ENCODE measurements around the gene RPP14.
"Not testable (repeated sequence)": the region's sequence is repeated elsewhere in the genome, so short reads cannot be mapped to it uniquely, and the experiment has no call there.

Gene RPP14

GRCh38 chr3:58261954-58262666 lies 43.9 kb upstream of the RPP14 start:
- Mint-ChIP-seq H3K4me3 (no peak overlapping the region), H3K27ac (no peak overlapping the region), H3K36me3 (ENCODE audit: low read depth) (peaks cover 16% of the 10 kb centered on the region), H3K9me3 (no peaks in the 10 kb centered on the region), H3K27me3 (ENCODE audit: low read depth, poor library complexity) (peaks cover 4% of the 10 kb centered on the region), H3K4me1 (peaks cover 14% of the 10 kb centered on the region)
- DNase-seq: no peak
- TF ChIP-seq, protein P1, sequence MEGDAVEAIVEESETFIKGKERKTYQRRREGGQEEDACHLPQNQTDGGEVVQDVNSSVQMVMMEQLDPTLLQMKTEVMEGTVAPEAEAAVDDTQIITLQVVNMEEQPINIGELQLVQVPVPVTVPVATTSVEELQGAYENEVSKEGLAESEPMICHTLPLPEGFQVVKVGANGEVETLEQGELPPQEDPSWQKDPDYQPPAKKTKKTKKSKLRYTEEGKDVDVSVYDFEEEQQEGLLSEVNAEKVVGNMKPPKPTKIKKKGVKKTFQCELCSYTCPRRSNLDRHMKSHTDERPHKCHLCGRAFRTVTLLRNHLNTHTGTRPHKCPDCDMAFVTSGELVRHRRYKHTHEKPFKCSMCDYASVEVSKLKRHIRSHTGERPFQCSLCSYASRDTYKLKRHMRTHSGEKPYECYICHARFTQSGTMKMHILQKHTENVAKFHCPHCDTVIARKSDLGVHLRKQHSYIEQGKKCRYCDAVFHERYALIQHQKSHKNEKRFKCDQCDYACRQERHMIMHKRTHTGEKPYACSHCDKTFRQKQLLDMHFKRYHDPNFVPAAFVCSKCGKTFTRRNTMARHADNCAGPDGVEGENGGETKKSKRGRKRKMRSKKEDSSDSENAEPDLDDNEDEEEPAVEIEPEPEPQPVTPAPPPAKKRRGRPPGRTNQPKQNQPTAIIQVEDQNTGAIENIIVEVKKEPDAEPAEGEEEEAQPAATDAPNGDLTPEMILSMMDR (IDR thresholded peaks at IDR 0.05): no peak

DNA sequence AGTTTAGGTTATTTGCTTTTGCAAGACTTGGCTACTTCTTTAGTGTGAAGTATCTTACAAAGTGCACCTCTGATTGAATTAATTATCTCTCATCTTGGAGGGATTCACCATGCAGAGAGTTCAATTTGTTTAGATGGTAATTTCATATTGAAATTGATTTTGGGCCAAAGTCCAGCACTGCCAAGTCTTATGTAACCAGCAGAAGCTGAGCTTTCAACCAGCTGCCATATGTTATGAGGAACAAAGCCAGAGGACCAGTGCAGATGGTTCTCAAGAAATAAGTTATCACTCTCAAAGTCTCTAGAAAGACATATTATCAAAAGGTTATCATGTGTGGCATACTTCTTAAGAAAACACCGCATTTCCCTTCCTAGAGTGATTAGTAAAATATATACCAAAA lies 39.5 kb upstream of the RPP14 start:
- TF ChIP-seq, protein P1 (IDR thresholded peaks at IDR 0.05): no peak
- H3K27ac Mint-ChIP-seq: no peak overlapping the region
- H3K27me3 Mint-ChIP-seq (ENCODE audit: low read depth, poor library complexity): peaks cover 8% of the 10 kb centered on the region
- no peak overlapping the region for H3K4me3 Mint-ChIP-seq
- peaks cover 11% of the 10 kb centered on the region for H3K36me3 Mint-ChIP-seq (ENCODE audit: low read depth)
- no peaks in the 10 kb centered on the region for H3K9me3 Mint-ChIP-seq
- DNase-seq: no peak
- no peaks in the 10 kb centered on the region for H3K4me1 Mint-ChIP-seq

- H3K9me3 Mint-ChIP-seq, H3K4me3 Mint-ChIP-seq, H3K4me1 Mint-ChIP-seq: not testable (repeated sequence)
These were observed 38.5 kb upstream of the RPP14 start for GRCh38 chr3:58267543-58267942.

GRCh38 chr3:58269356-58269755 lies 36.7 kb upstream of the RPP14 start:
- Mint-ChIP-seq H3K4me3 (no peak overlapping the region), H3K36me3 (ENCODE audit: low read depth) (peaks cover 23% of the 10 kb centered on the region), H3K4me1 (no peaks in the 10 kb centered on the region), H3K9me3 (no peaks in the 10 kb centered on the region), H3K27me3 (ENCODE audit: low read depth, poor library complexity) (peaks cover 5% of the 10 kb centered on the region), H3K27ac (no peak overlapping the region)
- no peak for DNase-seq
- TF ChIP-seq, protein P1 (IDR thresholded peaks at IDR 0.05): no peak

More at GRCh38 chr3:58267543-58267942, 38.5 kb upstream of the RPP14 start:
- peaks cover 16% of the 10 kb centered on the region for H3K36me3 Mint-ChIP-seq (ENCODE audit: low read depth)
- DNase-seq; H3K27ac Mint-ChIP-seq; H3K27me3 Mint-ChIP-seq (ENCODE audit: low read depth, poor library complexity): not testable (repeated sequence)

GRCh38 chr3:58270485-58270884 lies 35.6 kb upstream of the RPP14 start:
- H3K9me3 Mint-ChIP-seq: peaks cover 4% of the 10 kb centered on the region
- peaks cover 32% of the 10 kb centered on the region for H3K36me3 Mint-ChIP-seq (ENCODE audit: low read depth)
- TF ChIP-seq, protein P1 (IDR thresholded peaks at IDR 0.05): no peak
- no peaks in the 10 kb centered on the region for H3K4me1 Mint-ChIP-seq
- DNase-seq: no peak
- H3K4me3 Mint-ChIP-seq: no peak overlapping the region
- H3K27ac Mint-ChIP-seq: no peak overlapping the region
- peaks cover 5% of the 10 kb centered on the region for H3K27me3 Mint-ChIP-seq (ENCODE audit: low read depth, poor library complexity)

GRCh38 chr3:58271901-58272501 lies 34.0 kb upstream of the RPP14 start:
- Mint-ChIP-seq H3K4me1 (no peaks in the 10 kb centered on the region), H3K27ac (no peak overlapping the region), H3K27me3 (ENCODE audit: low read depth, poor library complexity) (peaks cover 5% of the 10 kb centered on the region), H3K9me3 (peaks cover 12% of the 10 kb centered on the region), H3K4me3 (no peak overlapping the region), H3K36me3 (ENCODE audit: low read depth) (peaks cover 43% of the 10 kb centered on the region)
- TF ChIP-seq, protein P1 (IDR thresholded peaks at IDR 0.05): no peak
- DNase-seq: no peak
